ENCODE measurements around the gene SMOC1.

GRCh38 chr14:69985463-69985862 is 106.2 kb downstream of the SMOC1 start:
- TF ChIP-seq POLR2AphosphoS5 (IDR thresholded peaks at IDR 0.05; ENCODE audit: low read depth, low read length): no peak
- TF ChIP-seq REST (IDR thresholded peaks at IDR 0.05; ENCODE audit: insufficient read depth in 1 of 2, low read depth in 2 of 2, low read length in 2 of 2): no peak
- no peak for TF ChIP-seq SIN3A (IDR thresholded peaks at IDR 0.05; ENCODE audit: borderline replicate concordance, insufficient read depth, low read length)
- TF ChIP-seq TAF1 (IDR thresholded peaks at IDR 0.05; ENCODE audit: borderline replicate concordance, insufficient read depth, low read length): no peak

Measured in PFSK-1 (cell line).